Psoas muscle (tissue), 8 donors: ENCODE data around the gene VAT1L. TPM values are rescaled to one million over a fixed set of nuclear protein-coding genes. Genes with fewer than 3 reads are reported as not detected.

Experiments used
- ATAC-seq, 4 donors: fragments of 200-7000 bp; cut with Tn5 transposase; one replicate each; pipeline ENCODE4 v1.9.1; 2020; ENCODE audit warnings: moderate library complexity in 3 of 4, mild to moderate bottlenecking in 2 of 4
- DNase-seq, 2 donors: peaks; one replicate each; pipeline ENCODE4 v3.0.0-alpha.2; 2020
- H3K27ac ChIP-seq: fragments of 200-600 bp; one replicate; pipeline ENCODE4 v1.8.0; 2022
- H3K27me3 ChIP-seq, 3 donors: fragments of 200-600 bp in 1 of 3; one replicate each; pipeline versions ENCODE4 v1.6.1 to v1.8.0; 2013 to 2022; ENCODE audit warnings: low read length in 2 of 3, mild to moderate bottlenecking in 2 of 3, moderate library complexity in 1 of 3; ENCODE audit not compliant: insufficient read depth in 3 of 3
- H3K36me3 ChIP-seq, 2 donors: fragments of 200-600 bp in 1 of 2; one replicate each; pipeline versions ENCODE4 v1.6.1 to v1.8.0; 2013 to 2022; ENCODE audit warnings: low read depth in 1 of 2, mild to moderate bottlenecking in 1 of 2, moderate library complexity in 1 of 2; ENCODE audit not compliant: insufficient read depth in 1 of 2
- H3K4me1 ChIP-seq: fragments of 200-600 bp; one replicate; pipeline ENCODE4 v1.8.0; 2022
- H3K4me3 ChIP-seq: fragments of 200-600 bp; one replicate; pipeline ENCODE4 v1.8.0; 2022; ENCODE audit warnings: mild to moderate bottlenecking
- H3K9me3 ChIP-seq: fragments of 200-600 bp; one replicate; pipeline ENCODE4 v1.8.0; 2022
- WGBS, 3 donors: extraction: QIAGEN DNeasy Blood & Tissue Kit; methylation state at CpG; one replicate each; pipeline versions ENCODE4 v1.1.6 to v1.1.7; 2013; 5-methylcytosine and 5-hydroxymethylcytosine counted together
- intact Hi-C, 2 donors: fragments of 100-400 bp; cut with DNase I; formaldehyde crosslinking; loops; one replicate each; pipeline versions ENCODE4 v1.11.0 to v1.14.2; 2022
- polyA plus RNA-seq, 3 donors: library from polyadenylated mRNA; stranded (reverse); fragments of 200-250 nt; gene quantifications; one replicate each; pipeline ENCODE4 v1.2.3, GENCODE V29; 2013
- total RNA-seq, 4 donors: library from RNA; stranded (reverse); fragmentation: NEBNext Ultra II Directional in 2 of 4; extraction: Animal tissue kit (Norgen Biotek cat#: 25700) in 2 of 4; gene quantifications; one replicate each; pipeline versions ENCODE4 v1.2.1 to v1.2.4, GENCODE V29; 2021 to 2023
- TF ChIP-seq, protein P1 (sequence below): fragments of 200-600 bp; IDR thresholded peaks from one replicate; pipeline ENCODE4 v1.8.0; 2022; ENCODE audit warnings: antibody characterized with exemption
- donor health status: healthy with polysubstance abuse.
- donor health status: DM: no; HTN: no; CAD: no; lungs with moderate emphysema.
- donor health status: Bipolar disorder and iron deficiency.
- donor health status: healthy.
- donor health status: DM: yes; HTN: yes; CAD: no.
- donor health status: DM: no; HTN: no; CAD: no.
- donor health status: DM: no; HTN: no; CAD: no.
- donor health status: DM: yes; HTN: yes; CAD: no.

Gene VAT1L
- total and polyA plus RNA-seq, 7 donors: 0.03 to 0.20 (median 0.09) TPM; not detected in 3

DNA sequence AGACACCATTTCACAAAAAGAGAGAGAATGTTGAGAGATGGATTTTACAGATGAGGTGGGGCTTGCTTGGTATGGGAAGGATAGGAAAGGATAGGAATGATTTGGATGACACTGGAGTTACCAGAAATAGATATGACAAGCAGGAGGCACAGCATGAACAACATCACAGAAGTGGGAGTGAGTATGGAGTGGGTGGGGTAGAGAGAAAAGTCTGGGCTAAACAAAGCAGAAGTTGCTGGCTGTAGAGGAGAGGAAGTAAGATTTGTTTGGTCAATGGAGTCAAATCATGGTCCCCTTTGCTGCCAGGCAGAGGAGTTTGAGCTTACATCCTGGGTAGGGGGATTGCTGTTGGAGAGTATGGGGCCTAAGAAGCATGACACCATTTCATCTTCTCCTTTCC lies 101.7 kb downstream of the VAT1L start:
- Histone ChIP-seq H3K4me3 (no peak overlapping the region), H3K4me1 (no peaks in the 10 kb centered on the region), H3K27ac (no peak overlapping the region), H3K36me3 (no peaks in the 10 kb centered on the region), H3K9me3 (no peaks in the 10 kb centered on the region), H3K27me3 (no peaks in the 10 kb centered on the region)
- no peak for ATAC-seq
- DNase-seq: no peak
- intact Hi-C loops: no loop called here
- TF ChIP-seq, protein P1, sequence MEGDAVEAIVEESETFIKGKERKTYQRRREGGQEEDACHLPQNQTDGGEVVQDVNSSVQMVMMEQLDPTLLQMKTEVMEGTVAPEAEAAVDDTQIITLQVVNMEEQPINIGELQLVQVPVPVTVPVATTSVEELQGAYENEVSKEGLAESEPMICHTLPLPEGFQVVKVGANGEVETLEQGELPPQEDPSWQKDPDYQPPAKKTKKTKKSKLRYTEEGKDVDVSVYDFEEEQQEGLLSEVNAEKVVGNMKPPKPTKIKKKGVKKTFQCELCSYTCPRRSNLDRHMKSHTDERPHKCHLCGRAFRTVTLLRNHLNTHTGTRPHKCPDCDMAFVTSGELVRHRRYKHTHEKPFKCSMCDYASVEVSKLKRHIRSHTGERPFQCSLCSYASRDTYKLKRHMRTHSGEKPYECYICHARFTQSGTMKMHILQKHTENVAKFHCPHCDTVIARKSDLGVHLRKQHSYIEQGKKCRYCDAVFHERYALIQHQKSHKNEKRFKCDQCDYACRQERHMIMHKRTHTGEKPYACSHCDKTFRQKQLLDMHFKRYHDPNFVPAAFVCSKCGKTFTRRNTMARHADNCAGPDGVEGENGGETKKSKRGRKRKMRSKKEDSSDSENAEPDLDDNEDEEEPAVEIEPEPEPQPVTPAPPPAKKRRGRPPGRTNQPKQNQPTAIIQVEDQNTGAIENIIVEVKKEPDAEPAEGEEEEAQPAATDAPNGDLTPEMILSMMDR: no peak

DNA sequence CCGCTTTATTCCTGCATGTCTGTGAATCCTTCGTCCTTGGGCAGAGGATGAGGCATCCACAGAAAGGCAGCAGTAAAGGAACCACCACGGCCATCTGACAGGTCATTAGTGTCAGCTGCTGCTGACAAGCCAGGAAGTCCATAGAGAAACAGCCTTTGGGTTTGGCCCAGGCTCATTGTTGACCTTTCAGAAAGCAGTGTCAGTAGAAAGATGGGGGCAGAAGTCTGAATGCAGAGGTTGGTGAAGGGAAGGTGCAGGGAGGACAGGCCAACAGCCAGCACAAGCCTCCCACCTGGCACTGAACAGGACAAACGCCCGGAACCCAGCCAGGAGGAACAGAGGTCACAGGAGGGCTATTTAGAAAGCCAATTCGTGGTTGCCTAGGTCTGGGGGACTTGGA lies 105.8 kb downstream of the VAT1L start:
- H3K27me3 ChIP-seq: no peaks in the 10 kb centered on the region
- whole genome bisulfite sequencing, 3 donors: 44 to 49% (median 44%) methylated on average over 6 of the region's 6 CpGs
- DNase-seq: no peak
- no peak for ATAC-seq
- H3K9me3 ChIP-seq: no peaks in the 10 kb centered on the region
- no peak overlapping the region for H3K27ac ChIP-seq
- H3K36me3 ChIP-seq: no peaks in the 10 kb centered on the region
- TF ChIP-seq, protein P1: no peak
- H3K4me1 ChIP-seq: no peaks in the 10 kb centered on the region
- H3K4me3 ChIP-seq: no peak overlapping the region
- intact Hi-C loops: no loop called here

GRCh38 chr16:77895962-77896361 lies 107.6 kb downstream of the VAT1L start:
- TF ChIP-seq, protein P1: no peak
- Histone ChIP-seq H3K27me3 (no peaks in the 10 kb centered on the region), H3K9me3 (no peaks in the 10 kb centered on the region), H3K4me3 (no peak overlapping the region), H3K4me1 (no peaks in the 10 kb centered on the region), H3K36me3 (no peaks in the 10 kb centered on the region), H3K27ac (no peak overlapping the region)
- intact Hi-C loops: no loop called here
- 69 to 77% (median 73%) methylated on average over 7 of the region's 7 CpGs for WGBS, 3 donors
- DNase-seq: no peak
- ATAC-seq: no peak

- H3K27me3 ChIP-seq: no peaks in the 10 kb centered on the region
- ATAC-seq: no peak
- H3K36me3 ChIP-seq: no peaks in the 10 kb centered on the region
- TF ChIP-seq, protein P1: no peak
- intact Hi-C loops: no loop called here
- no peaks in the 10 kb centered on the region for H3K4me1 ChIP-seq
- H3K27ac ChIP-seq: no peak overlapping the region
- DNase-seq: no peak
- 33 to 38% (median 35%) methylated on average over 7 of the region's 7 CpGs for WGBS, 3 donors
- no peak overlapping the region for H3K4me3 ChIP-seq
- no peaks in the 10 kb centered on the region for H3K9me3 ChIP-seq
Observed at GRCh38 chr16:77896415-77897128, 108.2 kb downstream of the VAT1L start.

GRCh38 chr16:77897129-77897437 lies 108.7 kb downstream of the VAT1L start:
- Histone ChIP-seq H3K4me3 (no peak overlapping the region), H3K9me3 (no peaks in the 10 kb centered on the region), H3K27ac (no peak overlapping the region), H3K36me3 (no peaks in the 10 kb centered on the region), H3K4me1 (no peaks in the 10 kb centered on the region), H3K27me3 (no peaks in the 10 kb centered on the region)
- no peak for ATAC-seq
- 35 to 58% (median 55%) methylated on average over 3 of the region's 3 CpGs for WGBS, 3 donors
- intact Hi-C loops: no loop called here
- DNase-seq: no peak
- TF ChIP-seq, protein P1: no peak
